Fibroblast of mammary gland (primary cell): ENCODE measurements around the gene SUSD1.

Source experiments
- DNase-seq: peaks from one replicate; pipeline ENCODE4 v3.0.0-alpha.2; 2010; ENCODE audit warnings: low read depth
- H3K4me3 ChIP-seq: 2 replicates; pipeline ENCODE4 v1.5.1; 2011; ENCODE audit warnings: low read depth, mild to moderate bottlenecking, low read length, moderate library complexity; ENCODE audit not compliant: control insufficient read depth
- CTCF ChIP-seq: conservative IDR thresholded peaks from 2 replicates; pipeline ENCODE4 v1.5.1; 2011; ENCODE audit warnings: low read depth, low read length, inconsistent platforms; ENCODE audit not compliant: control insufficient read depth, insufficient read depth

The SUSD1 gene

GRCh38 chr9:112166176-112167140 is 8.6 kb downstream of the SUSD1 start:
- no peak overlapping the region for H3K4me3 ChIP-seq
- TF ChIP-seq CTCF: peak; percentile 24
- peak; percentile 42 for DNase-seq

GRCh38 chr9:112162621-112163413 is 12.3 kb downstream of the SUSD1 start:
- DNase-seq: no peak
- no peak overlapping the region for H3K4me3 ChIP-seq
- no peak for TF ChIP-seq CTCF

GRCh38 chr9:112159781-112160180 is 15.3 kb downstream of the SUSD1 start:
- DNase-seq: no peak
- H3K4me3 ChIP-seq: no peak overlapping the region
- TF ChIP-seq CTCF: no peak

GRCh38 chr9:112158656-112159367 is 16.3 kb downstream of the SUSD1 start:
- no peak for DNase-seq
- TF ChIP-seq CTCF: no peak

GRCh38 chr9:112157961-112158360 is 17.1 kb downstream of the SUSD1 start:
- no peak for TF ChIP-seq CTCF
- DNase-seq: no peak

More at GRCh38 chr9:112158656-112159367, 16.3 kb downstream of the SUSD1 start:
- H3K4me3 ChIP-seq: no peak overlapping the region

GRCh38 chr9:112157087-112157486 is 18.0 kb downstream of the SUSD1 start:
- no peak for DNase-seq
- H3K4me3 ChIP-seq: no peak overlapping the region
- TF ChIP-seq CTCF: no peak

More at GRCh38 chr9:112157961-112158360, 17.1 kb downstream of the SUSD1 start:
- no peak overlapping the region for H3K4me3 ChIP-seq
